Adrenal gland (tissue), 5 donors: ENCODE results near the gene NUBP2.

Source experiments
- CTCF ChIP-seq, 6 experiments: fragments of 450-650 bp in 4 of 6; fragments of 200-600 bp in 2 of 6; sonication (generic) in 1 of 6; IDR thresholded peaks; 1 replicate in 5 of 6; 2 replicates in 1 of 6; pipeline versions ENCODE4 v1.5.1 to v1.8.0; 2016 to 2021; ENCODE audit warnings: antibody characterized with exemption in 6 of 6, mild to moderate bottlenecking in 2 of 6, moderate library complexity in 1 of 6
- POLR2A ChIP-seq, 2 donors: fragments of 450-650 bp; IDR thresholded peaks; one replicate each; pipeline ENCODE4 v1.6.1; 2017; ENCODE audit warnings: antibody characterized with exemption in 2 of 2, mild to moderate bottlenecking in 2 of 2, moderate library complexity in 1 of 2
- donor health status: DM: no; HTN: no; CAD: no.

GRCh38 chr16:1745181-1745899 lies 37.4 kb upstream of the NUBP2 start:
- TF ChIP-seq CTCF (IDR thresholded peaks at IDR 0.05) = no peak
- no peak for TF ChIP-seq POLR2A (IDR thresholded peaks at IDR 0.05)
